ENCODE measurements around the gene FADS1. TPM values are rescaled to one million over a fixed set of nuclear protein-coding genes. Genes with fewer than 3 reads are reported as not detected.

Gene FADS1
- total and polyA plus RNA-seq, 2 of the 8 experiments (the other 6 are each of a cell fraction or from before 2014, with no cell fraction given): 115 to 141 TPM

DNA sequence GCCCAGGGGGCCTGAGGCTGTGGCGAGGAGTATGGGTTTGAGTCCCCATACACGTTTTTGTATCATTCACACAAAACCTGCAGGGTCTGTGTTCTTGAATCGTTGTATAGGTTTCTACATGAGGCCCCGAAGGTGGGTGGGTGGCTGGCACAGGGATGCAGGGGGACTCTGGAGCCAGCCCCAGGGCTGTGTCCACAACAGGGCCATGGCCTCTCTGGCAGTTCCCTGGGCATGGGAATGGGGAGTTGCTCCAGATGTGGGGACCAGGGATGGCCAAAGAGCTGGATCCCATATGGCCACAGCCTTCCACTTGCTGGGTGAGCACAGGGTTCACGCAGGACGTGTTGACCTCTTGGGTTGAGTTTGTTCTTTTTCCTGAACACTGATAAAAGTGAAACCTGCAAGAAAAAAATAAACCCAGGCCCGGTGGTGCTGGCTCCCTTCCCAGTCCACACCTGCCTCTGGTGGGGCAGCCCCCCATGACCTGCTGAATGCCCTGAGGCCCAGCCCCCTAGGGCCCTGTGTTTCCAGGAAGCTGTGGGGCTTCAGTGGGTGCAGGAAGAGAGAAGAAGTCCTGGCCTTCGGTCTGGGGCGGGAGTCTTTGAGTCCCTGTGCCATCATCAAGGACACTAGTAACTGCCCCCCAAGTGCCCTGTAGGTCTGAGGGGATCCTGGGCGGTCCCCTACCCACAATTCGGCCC lies 48.3 kb downstream of the FADS1 start:
- no peak overlapping the region for H3K4me2 ChIP-seq (ENCODE audit: insufficient read depth in 1 of 2, low read depth in 2 of 2, low read length in 2 of 2)
- H3K23me2 ChIP-seq (ENCODE audit: low read depth, low read length): no peaks in the 10 kb centered on the region
- no peaks in the 10 kb centered on the region for H3K79me2 ChIP-seq (ENCODE audit: control insufficient read depth in 1 of 2, insufficient read depth in 2 of 2, low read length in 2 of 2)
- H4K20me1 ChIP-seq (replicated peaks in 1 of 2; ENCODE audit: control insufficient read depth in 1 of 2, insufficient read depth in 2 of 2, low read length in 2 of 2): no peaks in the 10 kb centered on the region
- H2BK20ac ChIP-seq (ENCODE audit: low read length): no peak overlapping the region
- no peaks in the 10 kb centered on the region for H3K79me1 ChIP-seq (ENCODE audit: low read depth, low read length)
- CTCF ChIA-PET (ENCODE audit: partially characterized antibody): interaction anchor here (0.8 to 5.3 kb wide), 4 partner anchors 19 to 63 kb away, joined by 3 to 26 read pairs (median 6); no protein-coding TSS in a partner anchor
- FAIRE-seq (no peak), DNase-seq (ENCODE audit: low read depth in 1 of 2, low spot score in 2 of 2) (no peak)
- H3K18ac ChIP-seq (ENCODE audit: extremely low read depth, low read length): no peak overlapping the region; the same call in 1 of the 2 replicates
- no peaks in the 10 kb centered on the region for H3K36me3 ChIP-seq (ENCODE audit: control insufficient read depth in 2 of 4, insufficient read depth in 4 of 4, low read length in 3 of 4)
- no peak overlapping the region for H2AFZ ChIP-seq (ENCODE audit: low read length)
- no peak overlapping the region for H4K5ac ChIP-seq (ENCODE audit: insufficient read length, low read depth, low read length)
- no peaks in the 10 kb centered on the region for H3K27me3 ChIP-seq (replicated peaks in 1 of 4; ENCODE audit: control insufficient read depth in 3 of 4, extremely low read depth in 1 of 4, insufficient read depth in 3 of 4, low read length in 3 of 4)
- H2AK5ac ChIP-seq (ENCODE audit: low read depth, low read length): no peak overlapping the region
- H4K8ac ChIP-seq (ENCODE audit: extremely low read depth, insufficient read depth, low read length): no peak overlapping the region; the same call in 1 of the 2 replicates
- H3K56ac ChIP-seq (replicated peaks; ENCODE audit: insufficient read length, low read depth, low read length): no peak overlapping the region
- no peak overlapping the region for H4K91ac ChIP-seq (replicated peaks; ENCODE audit: insufficient read length, low read length)
- H3K4me1 ChIP-seq (replicated peaks in 1 of 4; ENCODE audit: control insufficient read depth in 3 of 4, insufficient read depth in 4 of 4, low read length in 3 of 4): peaks cover 0 to 21% (median 15%) of the 10 kb centered on the region in 4 experiments; a peak in 5 of 7 replicates
- POLR2A ChIA-PET (ENCODE audit: partially characterized antibody): interaction anchor here (1.0 kb wide), 1 partner anchor 12 kb away, joined by 5 read pairs; no protein-coding TSS in a partner anchor
- 89% methylated on average over 11 of the region's 11 CpGs; no CpG with 5 or more reads in 1 of the 2 experiments for WGBS, 2 experiments (ENCODE audit: extremely low coverage in 1 of 2, insufficient coverage in 1 of 2, insufficient read length in 1 of 2, insufficient replicate concordance in 2 of 2, low coverage in 1 of 2, low lambda C conversion rate in 2 of 2, missing lambda C conversion rate in 1 of 2)
- no peak overlapping the region for H3K14ac ChIP-seq (ENCODE audit: insufficient read length)
- no peak overlapping the region for H2BK120ac ChIP-seq (replicated peaks; ENCODE audit: low read depth, low read length)
- 0 out of 2 replicates have a peak overlapping the region, but pooled peaks have one; percentile 39 for H2BK12ac ChIP-seq (ENCODE audit: low read depth, low read length)
- no peak overlapping the region for H3K9ac ChIP-seq (replicated peaks in 1 of 4; ENCODE audit: extremely low read depth in 1 of 4, low read depth in 3 of 4, low read length in 3 of 4)
- H2BK15ac ChIP-seq (ENCODE audit: low read length): no peak overlapping the region
- H3K27ac ChIP-seq (ENCODE audit: low read depth, low read length): no peak overlapping the region
- no peak overlapping the region for H3K4ac ChIP-seq (replicated peaks; ENCODE audit: insufficient read length, low read depth, low read length)
- no peaks in the 10 kb centered on the region for H3K9me3 ChIP-seq (ENCODE audit: insufficient read depth in 2 of 2, low read depth in 1 of 2, low read length in 1 of 2)
- H3K4me3 ChIP-seq (ENCODE audit: extremely low read depth in 1 of 4, insufficient read depth in 2 of 4, low read depth in 3 of 4, low read length in 4 of 4): no peak overlapping the region
- TF ChIP-seq KDM1A (IDR thresholded peaks at IDR 0.05; ENCODE audit: borderline replicate concordance, low read length) (no peak), RXRA (IDR thresholded peaks at IDR 0.05; ENCODE audit: insufficient read depth, low read depth, low read length) (no peak), SP4 (IDR thresholded peaks at IDR 0.05; ENCODE audit: low read length) (no peak), RBBP5 (IDR thresholded peaks at IDR 0.05; ENCODE audit: borderline replicate concordance, low read depth, low read length) (no peak), SIRT6 (IDR thresholded peaks at IDR 0.05; ENCODE audit: low read length) (no peak), NANOG (IDR thresholded peaks at IDR 0.05; ENCODE audit: insufficient read depth, low read depth, low read length, poor library complexity, severe bottlenecking) (no peak), NRF1 (IDR thresholded peaks at IDR 0.05; ENCODE audit: low read depth, low read length) (no peak)
- TF ChIP-seq, protein P1, sequence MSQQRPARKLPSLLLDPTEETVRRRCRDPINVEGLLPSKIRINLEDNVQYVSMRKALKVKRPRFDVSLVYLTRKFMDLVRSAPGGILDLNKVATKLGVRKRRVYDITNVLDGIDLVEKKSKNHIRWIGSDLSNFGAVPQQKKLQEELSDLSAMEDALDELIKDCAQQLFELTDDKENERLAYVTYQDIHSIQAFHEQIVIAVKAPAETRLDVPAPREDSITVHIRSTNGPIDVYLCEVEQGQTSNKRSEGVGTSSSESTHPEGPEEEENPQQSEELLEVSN (IDR thresholded peaks at IDR 0.05): no peak
- no peak overlapping the region for H3K23ac ChIP-seq (ENCODE audit: insufficient read length)
- H2BK5ac ChIP-seq (ENCODE audit: low read depth, low read length): no peak overlapping the region
